ENCODE measurements around the gene DLG2.

- no peak for TF ChIP-seq POLR2AphosphoS5 (IDR thresholded peaks at IDR 0.05; ENCODE audit: low read depth, low read length)
- TF ChIP-seq REST (IDR thresholded peaks at IDR 0.05; ENCODE audit: insufficient read depth in 1 of 2, low read depth in 2 of 2, low read length in 2 of 2) = no peak
- no peak for TF ChIP-seq TAF1 (IDR thresholded peaks at IDR 0.05; ENCODE audit: borderline replicate concordance, insufficient read depth, low read length)
- TF ChIP-seq SIN3A (IDR thresholded peaks at IDR 0.05; ENCODE audit: borderline replicate concordance, insufficient read depth, low read length) = no peak
These were observed 2026.5 kb downstream of the DLG2 start for GRCh38 chr11:83600661-83601060.
